Osteoblast (primary cell): ENCODE data around the gene CUL5. TPM values are rescaled to one million over a fixed set of nuclear protein-coding genes. Genes with fewer than 3 reads are reported as not detected.
"Not testable (repeated sequence)": the region's sequence is repeated elsewhere in the genome, so short reads cannot be mapped to it uniquely, and the experiment has no call there.

Source experiments
- DNase-seq: peaks from one replicate; pipeline ENCODE4 v3.0.0; 2011; ENCODE audit warnings: low spot score, mixed read lengths; ENCODE audit not compliant: insufficient read length; ENCODE audit errors: missing footprints
- H2AFZ ChIP-seq: 2 replicates; pipeline ENCODE4 v1.6.0; 2011; ENCODE audit warnings: mild to moderate bottlenecking, low read length
- H3K27ac ChIP-seq: 2 replicates; pipeline ENCODE4 v1.5.1; 2011; ENCODE audit warnings: mild to moderate bottlenecking, low read depth, low read length, moderate library complexity
- H3K27me3 ChIP-seq: 2 replicates; pipeline ENCODE4 v1.6.0; 2012; ENCODE audit warnings: mild to moderate bottlenecking, control low read depth, inconsistent platforms, low read length, moderate library complexity; ENCODE audit not compliant: insufficient read depth
- H3K36me3 ChIP-seq: 2 replicates; pipeline ENCODE4 v1.5.1; 2011; ENCODE audit warnings: mild to moderate bottlenecking, low read length, control low read depth, moderate library complexity; ENCODE audit not compliant: insufficient read depth
- H3K4me1 ChIP-seq: 2 replicates; pipeline ENCODE4 v1.5.1; 2011; ENCODE audit warnings: mild to moderate bottlenecking, low read length, control low read depth, moderate library complexity; ENCODE audit not compliant: insufficient read depth
- H3K4me2 ChIP-seq: 2 replicates; pipeline ENCODE4 v1.6.0; 2011; ENCODE audit warnings: mild to moderate bottlenecking, low read length; ENCODE audit not compliant: insufficient read depth
- H3K4me3 ChIP-seq: fragments of 200-600 bp; sonication (generic); 3 replicates; pipeline ENCODE4 v1.5.1; 2012; ENCODE audit warnings: mild to moderate bottlenecking, low read length, inconsistent platforms; ENCODE audit not compliant: insufficient read depth
- H3K79me2 ChIP-seq: 2 replicates; pipeline ENCODE4 v1.6.0; 2012; ENCODE audit warnings: mild to moderate bottlenecking, low read length, control low read depth, inconsistent platforms; ENCODE audit not compliant: insufficient read depth
- H3K9me3 ChIP-seq: 2 replicates; pipeline ENCODE4 v1.5.1; 2011; ENCODE audit warnings: low read depth, low read length, control low read depth
- H4K20me1 ChIP-seq: 2 replicates; pipeline ENCODE4 v1.6.0; 2012; ENCODE audit warnings: mild to moderate bottlenecking, low read length, control low read depth; ENCODE audit not compliant: insufficient read depth
- CTCF ChIP-seq: IDR thresholded peaks from 2 replicates; pipeline ENCODE4 v1.5.1; 2011; ENCODE audit warnings: mild to moderate bottlenecking, low read depth, low read length, moderate library complexity; ENCODE audit errors: extremely low read depth
- total RNA-seq: library from RNA; depleted of rRNA; stranded (reverse); fragments of >200 nt; gene quantifications from 2 replicates; pipeline ENCODE4 v1.2.3, GENCODE V29; 2012

CUL5 gene
- total RNA-seq, 1 donor = 45.2 TPM

GRCh38 chr11:108131993-108132392, 123.3 kb downstream of the CUL5 start:
- H3K79me2 ChIP-seq = peaks cover 31% of the 10 kb centered on the region
- H3K9me3 ChIP-seq = no peaks in the 10 kb centered on the region
- no peak overlapping the region for H2AFZ ChIP-seq
- no peak overlapping the region for H3K27ac ChIP-seq
- no peak overlapping the region for H3K4me3 ChIP-seq
- H4K20me1 ChIP-seq = peaks cover 5% of the 10 kb centered on the region
- DNase-seq = no peak
- TF ChIP-seq CTCF = no peak
- H3K27me3 ChIP-seq = no peaks in the 10 kb centered on the region
- H3K4me1 ChIP-seq = peaks cover 5% of the 10 kb centered on the region
- H3K4me2 ChIP-seq = no peak overlapping the region
- H3K36me3 ChIP-seq = peaks cover 10% of the 10 kb centered on the region

- not testable (repeated sequence) for H3K4me2 ChIP-seq, H3K9me3 ChIP-seq, H3K4me3 ChIP-seq, H3K4me1 ChIP-seq, H4K20me1 ChIP-seq, H3K27ac ChIP-seq, DNase-seq, H2AFZ ChIP-seq, H3K27me3 ChIP-seq
- Histone ChIP-seq H3K36me3 (peaks cover 15% of the 10 kb centered on the region), H3K79me2 (peaks cover 20% of the 10 kb centered on the region)
These were observed 124.4 kb downstream of the CUL5 start for GRCh38 chr11:108132993-108133538.

- DNase-seq = no peak
- no peaks in the 10 kb centered on the region for H3K27me3 ChIP-seq
- peak; percentile 24 for TF ChIP-seq CTCF
- H2AFZ ChIP-seq = no peak overlapping the region
- peaks cover 2% of the 10 kb centered on the region for H3K79me2 ChIP-seq
- peaks cover 5% of the 10 kb centered on the region for H4K20me1 ChIP-seq
- no peak overlapping the region for H3K27ac ChIP-seq
- H3K4me3 ChIP-seq = no peak overlapping the region
- peaks cover 5% of the 10 kb centered on the region for H3K4me1 ChIP-seq
- no peaks in the 10 kb centered on the region for H3K9me3 ChIP-seq
- H3K36me3 ChIP-seq = peaks cover 30% of the 10 kb centered on the region
- no peak overlapping the region for H3K4me2 ChIP-seq
These were observed 127.3 kb downstream of the CUL5 start for GRCh38 chr11:108135845-108136544.

- Histone ChIP-seq H3K4me1 (peaks cover under 1% of the 10 kb centered on the region), H3K27ac (no peak overlapping the region), H3K27me3 (no peaks in the 10 kb centered on the region), H3K9me3 (no peaks in the 10 kb centered on the region), H3K4me3 (no peak overlapping the region), H3K36me3 (peaks cover 42% of the 10 kb centered on the region), H3K79me2 (no peaks in the 10 kb centered on the region), H4K20me1 (peaks cover under 1% of the 10 kb centered on the region), H2AFZ (no peak overlapping the region), H3K4me2 (no peak overlapping the region)
- no peak for DNase-seq
- TF ChIP-seq CTCF = no peak
These were observed 128.5 kb downstream of the CUL5 start for GRCh38 chr11:108137212-108137611.
